Ectodermal cell (in vitro differentiated cells): Measurements from ENCODE around the gene ZNF362. TPM values are rescaled to one million over a fixed set of nuclear protein-coding genes. Genes with fewer than 3 reads are reported as not detected.

ENCODE experiments used
- H3K27ac ChIP-seq: 2 replicates; pipeline ENCODE4 v1.7.0; 2013; ENCODE audit warnings: mild to moderate bottlenecking, low read depth, low read length; ENCODE audit not compliant: insufficient read depth, poor library complexity, severe bottlenecking
- H3K27me3 ChIP-seq: 2 replicates; pipeline ENCODE4 v1.7.0; 2013; ENCODE audit warnings: mild to moderate bottlenecking, low read length; ENCODE audit not compliant: insufficient read depth, control insufficient read depth, poor library complexity, severe bottlenecking
- H3K36me3 ChIP-seq: one replicate; pipeline ENCODE4 v1.7.0; 2013; ENCODE audit warnings: low read length; ENCODE audit not compliant: control insufficient read depth, insufficient read depth
- H3K4me1 ChIP-seq: one replicate; pipeline ENCODE4 v1.7.0; 2013; ENCODE audit warnings: low read length; ENCODE audit not compliant: control insufficient read depth, insufficient read depth
- H3K4me3 ChIP-seq: 2 replicates; pipeline ENCODE4 v1.7.0; 2013; ENCODE audit warnings: low read depth, low read length, control low read depth; ENCODE audit not compliant: insufficient read depth
- H3K9me3 ChIP-seq: 2 replicates; pipeline ENCODE4 v1.7.0; 2013; ENCODE audit warnings: mild to moderate bottlenecking, low read length, moderate library complexity; ENCODE audit not compliant: control insufficient read depth
- WGBS, 2 experiments: methylation state at CpG; one replicate each; pipeline ENCODE4 v1.1.7; 2013; ENCODE audit warnings: missing lambda C conversion rate in 2 of 2; 5-methylcytosine and 5-hydroxymethylcytosine counted together
- polyA plus RNA-seq, 4 experiments: library from polyadenylated mRNA; stranded (reverse); fragments of 50-300 nt; gene quantifications; one replicate each; pipeline ENCODE4 v1.2.3, GENCODE V29; 2013

The ZNF362 gene, protein sequence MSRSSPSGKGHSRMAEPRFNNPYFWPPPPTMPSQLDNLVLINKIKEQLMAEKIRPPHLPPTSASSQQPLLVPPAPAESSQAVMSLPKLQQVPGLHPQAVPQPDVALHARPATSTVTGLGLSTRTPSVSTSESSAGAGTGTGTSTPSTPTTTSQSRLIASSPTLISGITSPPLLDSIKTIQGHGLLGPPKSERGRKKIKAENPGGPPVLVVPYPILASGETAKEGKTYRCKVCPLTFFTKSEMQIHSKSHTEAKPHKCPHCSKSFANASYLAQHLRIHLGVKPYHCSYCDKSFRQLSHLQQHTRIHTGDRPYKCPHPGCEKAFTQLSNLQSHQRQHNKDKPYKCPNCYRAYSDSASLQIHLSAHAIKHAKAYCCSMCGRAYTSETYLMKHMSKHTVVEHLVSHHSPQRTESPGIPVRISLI
- 38.4 TPM for polyA plus RNA-seq (2013, experiment 1 of 4)
- 38.5 TPM for polyA plus RNA-seq (2013, experiment 2 of 4)
- 29.3 TPM for polyA plus RNA-seq (2013, experiment 3 of 4)
- polyA plus RNA-seq (2013, experiment 4 of 4), result 33.5 TPM

DNA sequence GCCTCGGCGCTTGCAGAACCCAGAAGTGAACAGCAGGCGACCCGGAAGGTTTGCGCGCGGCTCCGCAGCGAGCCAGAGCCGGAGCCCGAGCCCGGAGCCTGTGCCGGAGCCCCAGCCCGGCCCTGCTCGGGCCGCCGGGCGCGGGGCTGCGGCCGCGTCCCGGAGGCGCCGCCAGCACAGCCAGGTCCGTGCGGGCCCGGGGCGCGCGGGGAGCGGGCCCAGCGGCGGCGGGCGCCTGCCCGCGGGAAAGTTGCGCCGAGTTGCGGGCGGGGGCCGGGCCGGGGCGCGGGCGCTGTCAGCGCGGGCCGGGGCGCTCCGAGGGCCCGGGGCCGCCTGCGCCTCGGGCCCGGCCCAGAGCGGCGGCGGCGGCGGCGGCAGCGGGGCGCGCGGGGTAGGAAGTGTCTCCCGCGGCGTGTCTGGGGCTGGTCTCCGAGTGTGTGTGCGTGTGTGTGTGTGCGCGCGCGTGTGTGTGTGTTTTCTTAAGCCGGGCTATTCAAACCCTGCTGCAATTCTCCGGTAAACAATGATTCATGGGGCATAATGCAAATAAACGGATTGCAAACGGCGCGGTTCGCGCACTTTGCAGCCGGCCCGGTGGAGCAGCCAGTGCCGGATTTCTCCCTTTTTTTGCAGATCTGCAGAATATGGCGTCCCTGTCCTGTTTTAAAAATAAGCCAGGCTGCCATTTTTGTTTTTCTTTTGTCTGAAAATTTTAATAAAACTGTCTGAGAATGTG is at the start of gene ZNF362:
TSS of gene ZNF362 (plus strand) at position 22 of the 736 bp plus-strand sequence. CDS start 14,083 bp downstream, outside the sequence.
- no peaks in the 10 kb centered on the region for H3K9me3 ChIP-seq
- H3K4me3 ChIP-seq, result peak within 1 kb of the TSS; percentile 85
- peak within 1 kb of the TSS; percentile 42 for H3K27ac ChIP-seq
- no peaks in the 10 kb centered on the region for H3K27me3 ChIP-seq
- WGBS, 2 experiments, result 0% methylated on average over 88 of the region's 88 CpGs
- H3K36me3 ChIP-seq, result no peaks in the 10 kb centered on the region
- peaks cover 19% of the 10 kb centered on the region for H3K4me1 ChIP-seq

DNA sequence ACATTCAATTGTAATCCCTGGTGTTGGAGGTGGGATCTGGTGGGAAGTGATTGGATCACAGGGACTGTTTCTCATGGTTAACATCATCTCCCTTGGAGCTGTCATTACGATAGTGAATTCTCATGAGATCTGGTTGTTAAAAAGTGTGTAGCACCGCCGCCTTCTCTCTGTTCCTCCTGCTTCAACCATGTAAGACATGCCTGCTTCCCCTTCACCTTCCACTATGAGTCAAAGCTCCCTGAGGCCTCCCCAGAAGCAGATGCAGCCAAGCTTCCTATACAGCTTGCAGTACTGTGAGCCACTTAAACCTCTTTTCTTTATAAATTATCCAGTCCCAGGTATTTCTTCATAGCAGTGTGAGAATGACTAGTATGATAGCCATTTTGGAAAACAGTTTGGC is 44.3 kb upstream of the ZNF362 start:
- Histone ChIP-seq H3K27me3 (no peaks in the 10 kb centered on the region), H3K4me1 (no peaks in the 10 kb centered on the region), H3K27ac (no peak overlapping the region), H3K9me3 (no peaks in the 10 kb centered on the region), H3K4me3 (no peak overlapping the region), H3K36me3 (no peaks in the 10 kb centered on the region)
- 86 to 93% methylated on average over 3 of the region's 3 CpGs for WGBS, 2 experiments

DNA sequence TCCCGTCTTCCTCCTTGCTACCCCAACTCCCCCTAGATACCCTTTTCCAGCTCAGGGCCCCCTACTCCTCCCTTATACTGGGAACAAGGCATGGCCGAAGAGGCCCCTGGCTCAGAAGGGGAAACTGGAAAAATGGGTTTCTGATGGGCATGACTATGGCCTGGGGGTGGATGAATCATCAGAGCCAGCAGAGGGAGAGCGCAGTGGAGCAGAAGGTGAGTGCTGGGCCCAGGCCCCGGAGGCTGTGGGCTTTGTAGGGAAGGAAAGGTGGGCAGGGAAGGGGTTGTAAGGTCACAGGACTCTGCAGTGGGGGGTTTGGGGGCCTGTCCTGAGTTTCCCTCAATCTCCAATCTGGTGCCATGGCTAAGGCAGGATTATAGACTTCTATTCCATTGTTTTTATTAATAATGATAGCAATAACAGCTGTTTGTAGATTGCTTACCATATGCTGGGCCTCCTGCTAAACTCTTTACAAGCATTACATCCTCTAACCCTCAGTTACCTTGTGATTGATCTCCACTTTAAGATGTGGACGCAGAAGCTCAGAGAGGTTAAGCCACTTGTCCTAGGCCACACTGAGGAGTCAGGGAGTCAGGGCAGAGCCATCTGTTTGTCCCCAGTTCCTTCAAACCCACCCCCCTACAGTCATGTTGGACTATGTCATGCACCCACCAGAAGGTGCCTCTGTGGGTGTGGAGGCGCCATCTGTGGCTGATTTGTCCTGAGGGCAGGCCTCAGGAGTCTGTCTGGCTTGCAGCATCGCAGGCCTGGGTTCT is 36.2 kb upstream of the ZNF362 start:
- H3K9me3 ChIP-seq, result no peaks in the 10 kb centered on the region
- H3K27me3 ChIP-seq, result no peaks in the 10 kb centered on the region
- no peaks in the 10 kb centered on the region for H3K4me1 ChIP-seq
- 79 to 90% methylated on average over 7 of the region's 7 CpGs for WGBS, 2 experiments
- H3K27ac ChIP-seq, result no peak overlapping the region
- no peak overlapping the region for H3K4me3 ChIP-seq
- H3K36me3 ChIP-seq, result no peaks in the 10 kb centered on the region

DNA sequence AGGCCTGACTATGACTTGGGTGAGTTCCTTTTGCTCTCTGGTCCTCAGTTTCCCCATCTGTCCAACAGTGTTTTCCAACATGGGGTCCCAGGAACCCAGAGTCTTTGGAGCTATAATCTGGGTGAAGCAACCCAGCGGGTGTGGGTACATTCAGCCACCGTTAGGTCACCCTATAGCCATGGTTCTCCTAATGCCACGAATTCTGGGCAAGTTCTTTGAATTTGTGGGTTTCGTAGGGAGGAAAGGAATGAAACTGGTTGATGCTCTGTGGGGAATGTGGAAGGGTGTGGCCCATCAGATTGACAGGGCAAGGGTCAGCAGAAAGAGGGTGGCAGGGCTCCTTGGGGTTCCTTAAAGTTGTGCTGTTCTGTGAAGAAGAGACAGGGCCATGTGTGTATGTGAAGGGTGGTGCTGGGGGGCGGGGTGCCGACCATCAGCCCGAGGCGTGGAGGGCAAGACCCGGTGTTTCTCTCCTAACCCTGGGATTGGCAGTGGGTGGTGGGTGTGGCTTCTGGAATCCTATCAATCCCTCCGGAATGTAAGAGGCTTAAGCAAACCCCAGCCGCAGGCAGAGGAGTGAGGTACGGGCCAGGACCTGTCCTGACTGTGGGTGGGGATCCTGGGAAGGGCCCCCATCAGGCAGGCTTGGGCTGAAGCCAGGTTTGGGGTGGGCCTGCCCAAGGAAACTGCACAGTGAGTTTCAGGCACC is 35.5 kb upstream of the ZNF362 start:
- Histone ChIP-seq H3K27me3 (no peaks in the 10 kb centered on the region), H3K9me3 (no peaks in the 10 kb centered on the region), H3K27ac (no peak overlapping the region), H3K4me3 (no peak overlapping the region), H3K36me3 (no peaks in the 10 kb centered on the region), H3K4me1 (no peaks in the 10 kb centered on the region)
- 67 to 73% methylated on average over 12 of the region's 12 CpGs for WGBS, 2 experiments

- Histone ChIP-seq H3K9me3 (no peaks in the 10 kb centered on the region), H3K27ac (no peak overlapping the region), H3K36me3 (no peaks in the 10 kb centered on the region), H3K4me3 (no peak overlapping the region), H3K27me3 (no peaks in the 10 kb centered on the region), H3K4me1 (no peaks in the 10 kb centered on the region)
- 96 to 100% methylated on average over 1 to 2 of the region's 2 CpGs for WGBS, 2 experiments
Observed at GRCh38 chr1:33221385-33221758, 34.9 kb upstream of the ZNF362 start.

DNA sequence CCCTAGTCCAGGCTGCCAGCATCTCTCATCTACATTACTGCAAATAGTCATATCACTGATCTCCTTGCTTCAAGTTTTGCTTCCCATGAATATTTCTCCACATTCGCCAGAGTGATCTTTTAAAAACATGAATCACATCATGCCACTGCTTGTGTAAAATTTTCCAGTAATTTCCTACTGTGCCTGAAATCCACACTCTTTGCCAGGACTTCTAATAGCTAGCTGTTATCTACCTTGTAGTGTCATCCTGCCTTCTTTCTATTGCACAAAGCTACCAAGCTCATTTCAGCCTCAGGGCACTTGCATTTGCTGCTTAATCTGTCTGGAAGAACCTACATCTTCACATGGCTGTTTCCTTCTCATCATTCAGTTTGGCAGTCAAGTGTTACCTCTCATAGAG is 33.9 kb upstream of the ZNF362 start:
- 91 to 95% methylated on average over 1 of the region's 1 CpG for WGBS, 2 experiments

GRCh38 chr1:33224166-33224707 is 32.1 kb upstream of the ZNF362 start:
- Histone ChIP-seq H3K27me3 (no peaks in the 10 kb centered on the region), H3K27ac (no peak overlapping the region), H3K36me3 (no peaks in the 10 kb centered on the region), H3K4me3 (no peak overlapping the region), H3K4me1 (no peaks in the 10 kb centered on the region), H3K9me3 (no peaks in the 10 kb centered on the region)
- 94 to 95% methylated on average over 2 of the region's 2 CpGs for WGBS, 2 experiments

More for the DNA sequence above, 33.9 kb upstream of the ZNF362 start:
- no peaks in the 10 kb centered on the region for H3K27me3 ChIP-seq
- H3K36me3 ChIP-seq, result no peaks in the 10 kb centered on the region
- H3K27ac ChIP-seq, result no peak overlapping the region
- no peak overlapping the region for H3K4me3 ChIP-seq
- H3K4me1 ChIP-seq, result no peaks in the 10 kb centered on the region
- no peaks in the 10 kb centered on the region for H3K9me3 ChIP-seq

- Histone ChIP-seq H3K27me3 (no peaks in the 10 kb centered on the region), H3K27ac (no peak overlapping the region), H3K36me3 (no peaks in the 10 kb centered on the region), H3K4me1 (no peaks in the 10 kb centered on the region), H3K9me3 (no peaks in the 10 kb centered on the region), H3K4me3 (no peak overlapping the region)
- no CpG with 5 or more reads among the region's 1 CpG for WGBS, 2 experiments
Observed at GRCh38 chr1:33225586-33225985, 30.7 kb upstream of the ZNF362 start.

- Histone ChIP-seq H3K27ac (no peak overlapping the region), H3K27me3 (no peaks in the 10 kb centered on the region), H3K4me3 (no peak overlapping the region), H3K4me1 (no peaks in the 10 kb centered on the region), H3K36me3 (no peaks in the 10 kb centered on the region), H3K9me3 (no peaks in the 10 kb centered on the region)
- WGBS, 2 experiments, result 49 to 65% methylated on average over 3 to 4 of the region's 5 CpGs
Observed at GRCh38 chr1:33228935-33229487, 27.3 kb upstream of the ZNF362 start.
